ENCODE results near the gene GOLGA3. TPM values are rescaled to one million over a fixed set of nuclear protein-coding genes. Genes with fewer than 3 reads are reported as not detected.

Gene GOLGA3
- total RNA-seq: 38.1 and 43.3 TPM in 2 replicates

GRCh38 chr12:132828706-132829534, at the start of gene GOLGA3:
Gene GOLGA3 (minus strand): TSS chr12:132828869. CDS start chr12:132822128, 6,741 bp downstream.

GRCh38 chr12:132761032-132761920, 67.4 kb downstream of the GOLGA3 start, which contains the start of gene ANKLE2:
Gene ANKLE2 (minus strand): TSS chr12:132761832. CDS start chr12:132761798, 34 bp downstream.

Other genes with a start within 250 kb of the GOLGA3 start
- gene LRCOL1, start 218.3 kb downstream of the GOLGA3 start, total RNA-seq: not detected in 2 replicates
- not detected in 2 replicates for gene P2RX2, start 210.1 kb downstream of the GOLGA3 start, total RNA-seq
- gene POLE, start 141.5 kb downstream of the GOLGA3 start, total RNA-seq: 14.0 and 24.3 TPM in 2 replicates
- gene PXMP2, start 141.3 kb downstream of the GOLGA3 start, total RNA-seq: 22.6 and 33.3 TPM in 2 replicates
- 44.0 and 54.2 TPM in 2 replicates for gene PGAM5, start 118.0 kb downstream of the GOLGA3 start, total RNA-seq
- 61.2 and 61.6 TPM in 2 replicates for gene ANKLE2, start 67.0 kb downstream of the GOLGA3 start, total RNA-seq
- gene CHFR, start 58.7 kb upstream of the GOLGA3 start, total RNA-seq: 22.1 and 28.4 TPM in 2 replicates
- gene ZNF605, start 127.4 kb upstream of the GOLGA3 start, total RNA-seq: 3.2 and 4.4 TPM in 2 replicates
- gene ZNF26, start 157.5 kb upstream of the GOLGA3 start, total RNA-seq: 2.8 and 8.7 TPM in 2 replicates
- gene ZNF84, start 208.6 kb upstream of the GOLGA3 start, total RNA-seq: 7.9 and 8.5 TPM in 2 replicates